ENCODE measurements around the gene C21orf91.

- TF ChIP-seq FOXP2 (optimal IDR thresholded peaks at IDR 0.05; ENCODE audit: borderline replicate concordance, extremely low read depth, extremely low read length, insufficient read depth) (no peak), POLR2AphosphoS5 (IDR thresholded peaks at IDR 0.05; ENCODE audit: low read depth, low read length) (no peak), SIN3A (IDR thresholded peaks at IDR 0.05; ENCODE audit: borderline replicate concordance, insufficient read depth, low read length) (no peak), REST (IDR thresholded peaks at IDR 0.05; ENCODE audit: insufficient read depth in 1 of 2, low read depth in 2 of 2, low read length in 2 of 2) (no peak), TAF1 (IDR thresholded peaks at IDR 0.05; ENCODE audit: borderline replicate concordance, insufficient read depth, low read length) (no peak)
These were observed 2.0 kb upstream of the C21orf91 start for GRCh38 chr21:17821121-17821520.
